Sigmoid colon (tissue), 7 donors: ENCODE data around the gene PIK3C2G. TPM values are rescaled to one million over a fixed set of nuclear protein-coding genes. Genes with fewer than 3 reads are reported as not detected.

ENCODE experiments used
- DNase-seq: peaks from one replicate; pipeline ENCODE4 v3.0.0-alpha.2; 2019
- H3K27ac ChIP-seq, 4 donors: fragments of 200-600 bp; sonication (generic); one replicate each; pipeline ENCODE4 v1.5.1; 2016 to 2019; ENCODE audit warnings: mild to moderate bottlenecking in 1 of 4
- H3K27me3 ChIP-seq, 3 donors: fragments of 200-600 bp; sonication (generic); one replicate each; pipeline ENCODE4 v1.5.1; 2019; ENCODE audit warnings: mild to moderate bottlenecking in 1 of 3
- H3K36me3 ChIP-seq, 4 donors: fragments of 200-600 bp; sonication (generic); one replicate each; pipeline ENCODE4 v1.5.1; 2016 to 2019
- H3K4me1 ChIP-seq, 4 donors: fragments of 200-600 bp; sonication (generic); one replicate each; pipeline ENCODE4 v1.5.1; 2017 to 2019
- H3K4me3 ChIP-seq, 4 donors: fragments of 200-600 bp; sonication (generic); one replicate each; pipeline ENCODE4 v1.5.1; 2017 to 2019; ENCODE audit warnings: mild to moderate bottlenecking in 2 of 4, moderate library complexity in 1 of 4
- H3K9me3 ChIP-seq, 4 donors: fragments of 200-600 bp in 3 of 4; sonication (generic) in 3 of 4; one replicate each; pipeline versions ENCODE4 v1.5.1 to v1.6.1; 2013 to 2019
- EP300 ChIP-seq, 4 donors: sonication (generic); formaldehyde crosslinking; IDR thresholded peaks; one replicate each; pipeline ENCODE4 v1.6.1; 2017; ENCODE audit warnings: antibody characterized with exemption in 4 of 4
- POLR2A ChIP-seq, 2 donors: fragments of 450-650 bp; IDR thresholded peaks; one replicate each; pipeline ENCODE4 v1.6.1; 2016; ENCODE audit warnings: antibody characterized with exemption in 2 of 2, mild to moderate bottlenecking in 2 of 2, moderate library complexity in 2 of 2
- POLR2AphosphoS5 ChIP-seq, 4 donors: sonication (generic); formaldehyde crosslinking; IDR thresholded peaks; one replicate each; pipeline ENCODE4 v1.6.1; 2017; ENCODE audit warnings: antibody characterized with exemption in 4 of 4
- WGBS, 2 donors: extraction: QIAGEN DNeasy Blood & Tissue Kit; methylation state at CpG; one replicate each; pipeline ENCODE4 v1.1.7; 2013; 5-methylcytosine and 5-hydroxymethylcytosine counted together
- intact Hi-C: fragments of 100-400 bp; cut with DNase I; formaldehyde crosslinking; loops from one replicate; pipeline ENCODE4 v1.15.1; 2023
- polyA plus RNA-seq, 3 donors: library from polyadenylated mRNA; stranded (reverse); fragments of 200-250 nt; gene quantifications; one replicate each; pipeline ENCODE4 v1.2.3, GENCODE V29; 2013
- total RNA-seq, 4 donors: library from RNA; depleted of rRNA; stranded (reverse); fragments of >200 nt; gene quantifications; one replicate each; pipeline ENCODE4 v1.1.0, GENCODE V29; 2016
- TF ChIP-seq, protein P1 (sequence below), 4 experiments: fragments of 450-650 bp in 3 of 4; fragments of 200-600 bp in 1 of 4; IDR thresholded peaks; one replicate each; pipeline ENCODE4 v1.5.1; 2016 to 2019; ENCODE audit warnings: antibody characterized with exemption in 4 of 4, mild to moderate bottlenecking in 3 of 4, moderate library complexity in 2 of 4
- donor health status: healthy with polysubstance abuse.
- donor health status: Bipolar disorder and iron deficiency.
- donor health status: healthy.

The PIK3C2G gene
- total and polyA plus RNA-seq, 7 donors, result 0.07 to 1.7 (median 0.63) TPM; not detected in 1

DNA sequence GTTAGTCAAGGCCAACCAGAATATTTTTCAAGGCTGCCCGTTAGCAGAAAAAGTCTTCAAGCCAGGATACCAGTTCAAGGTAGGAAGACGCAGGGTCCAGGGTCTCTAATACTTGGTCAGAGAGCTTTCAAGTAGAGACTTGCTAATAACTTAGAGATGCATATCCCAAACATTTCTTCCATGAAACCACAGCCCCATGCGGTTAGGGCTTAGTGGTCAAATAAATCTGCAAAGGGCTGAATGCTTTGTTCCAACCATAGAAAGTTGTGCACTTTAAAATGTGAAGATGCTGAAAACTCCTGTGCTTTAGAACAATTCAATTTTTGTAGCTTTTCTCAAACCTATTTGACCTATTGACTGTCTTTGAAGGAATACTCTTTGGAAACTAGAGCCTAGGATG, 208.9 kb downstream of the PIK3C2G start:
- H3K27me3 ChIP-seq, result no peaks in the 10 kb centered on the region
- TF ChIP-seq EP300 (IDR thresholded peaks at IDR 0.05) (no peak), POLR2AphosphoS5 (IDR thresholded peaks at IDR 0.05) (no peak), POLR2A (IDR thresholded peaks at IDR 0.05) (no peak)
- TF ChIP-seq, protein P1, sequence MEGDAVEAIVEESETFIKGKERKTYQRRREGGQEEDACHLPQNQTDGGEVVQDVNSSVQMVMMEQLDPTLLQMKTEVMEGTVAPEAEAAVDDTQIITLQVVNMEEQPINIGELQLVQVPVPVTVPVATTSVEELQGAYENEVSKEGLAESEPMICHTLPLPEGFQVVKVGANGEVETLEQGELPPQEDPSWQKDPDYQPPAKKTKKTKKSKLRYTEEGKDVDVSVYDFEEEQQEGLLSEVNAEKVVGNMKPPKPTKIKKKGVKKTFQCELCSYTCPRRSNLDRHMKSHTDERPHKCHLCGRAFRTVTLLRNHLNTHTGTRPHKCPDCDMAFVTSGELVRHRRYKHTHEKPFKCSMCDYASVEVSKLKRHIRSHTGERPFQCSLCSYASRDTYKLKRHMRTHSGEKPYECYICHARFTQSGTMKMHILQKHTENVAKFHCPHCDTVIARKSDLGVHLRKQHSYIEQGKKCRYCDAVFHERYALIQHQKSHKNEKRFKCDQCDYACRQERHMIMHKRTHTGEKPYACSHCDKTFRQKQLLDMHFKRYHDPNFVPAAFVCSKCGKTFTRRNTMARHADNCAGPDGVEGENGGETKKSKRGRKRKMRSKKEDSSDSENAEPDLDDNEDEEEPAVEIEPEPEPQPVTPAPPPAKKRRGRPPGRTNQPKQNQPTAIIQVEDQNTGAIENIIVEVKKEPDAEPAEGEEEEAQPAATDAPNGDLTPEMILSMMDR (IDR thresholded peaks at IDR 0.05), result no peak
- no peak overlapping the region for H3K4me3 ChIP-seq
- H3K4me1 ChIP-seq, result no peaks in the 10 kb centered on the region
- intact Hi-C loops, result no loop called here
- 89 to 95% methylated on average over 3 of the region's 3 CpGs for WGBS, 2 donors
- H3K36me3 ChIP-seq, result no peaks in the 10 kb centered on the region
- H3K9me3 ChIP-seq, result no peaks in the 10 kb centered on the region
- H3K27ac ChIP-seq, result no peak overlapping the region
- DNase-seq, result no peak

DNA sequence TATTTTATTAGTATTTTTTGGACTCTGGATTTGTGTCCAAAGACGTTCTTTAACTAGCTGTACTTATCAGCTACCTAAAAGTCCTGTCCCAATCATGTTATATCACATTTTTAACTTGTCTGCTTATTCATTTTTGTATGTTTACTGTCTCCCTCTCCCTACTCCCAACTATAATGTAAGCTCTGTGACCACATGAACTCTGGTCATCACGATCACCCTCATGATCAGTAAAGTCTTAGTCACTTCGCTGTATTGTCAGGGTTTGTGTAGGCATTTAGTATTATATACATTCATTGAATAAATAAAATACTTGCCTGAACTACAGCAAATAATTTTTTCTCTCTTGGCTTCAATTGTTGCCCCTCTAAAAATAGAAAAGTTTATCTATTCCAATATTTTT, 211.0 kb downstream of the PIK3C2G start:
- Histone ChIP-seq H3K27ac (no peak overlapping the region), H3K4me1 (peaks cover 0 to 4% (median 0%) of the 10 kb centered on the region in 4 donors), H3K36me3 (no peaks in the 10 kb centered on the region), H3K4me3 (no peak overlapping the region), H3K27me3 (no peaks in the 10 kb centered on the region), H3K9me3 (no peaks in the 10 kb centered on the region)
- intact Hi-C loops, result no loop called here
- 72 to 78% methylated on average over 3 of the region's 3 CpGs for WGBS, 2 donors
- TF ChIP-seq EP300 (IDR thresholded peaks at IDR 0.05) (no peak), POLR2AphosphoS5 (IDR thresholded peaks at IDR 0.05) (no peak), POLR2A (IDR thresholded peaks at IDR 0.05) (no peak)
- TF ChIP-seq, protein P1 (IDR thresholded peaks at IDR 0.05), result no peak
- DNase-seq, result no peak

DNA sequence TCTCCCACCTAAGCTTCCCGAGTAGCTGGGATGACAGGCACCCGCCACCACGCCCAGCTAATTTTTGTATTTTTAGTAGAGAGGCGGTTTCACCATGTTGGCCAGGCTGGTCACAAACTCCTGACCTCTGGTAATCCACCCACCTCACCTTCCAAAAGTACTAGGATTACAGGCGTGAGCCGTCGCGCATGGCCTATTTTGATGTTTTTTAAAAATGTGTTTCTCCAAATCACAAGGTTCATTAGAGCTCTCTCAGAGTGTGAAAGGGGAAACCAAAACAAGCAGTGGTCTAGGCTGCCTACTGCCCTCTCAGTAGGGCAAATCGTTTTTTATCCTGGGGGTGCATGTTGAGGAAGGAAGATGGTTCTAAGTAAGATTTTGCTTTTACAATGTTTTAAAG, 211.5 kb downstream of the PIK3C2G start:
- intact Hi-C loops, result no loop called here
- Histone ChIP-seq H3K9me3 (no peaks in the 10 kb centered on the region), H3K4me1 (peaks cover 0 to 4% (median 0%) of the 10 kb centered on the region in 4 donors), H3K27me3 (no peaks in the 10 kb centered on the region), H3K36me3 (no peaks in the 10 kb centered on the region), H3K4me3 (no peak overlapping the region), H3K27ac (no peak overlapping the region)
- 92 to 95% methylated on average over 9 of the region's 9 CpGs for WGBS, 2 donors
- DNase-seq, result no peak
- no peak for TF ChIP-seq EP300 (IDR thresholded peaks at IDR 0.05)
- TF ChIP-seq, protein P1 (IDR thresholded peaks at IDR 0.05), result no peak
- no peak for TF ChIP-seq POLR2A (IDR thresholded peaks at IDR 0.05)
- TF ChIP-seq POLR2AphosphoS5 (IDR thresholded peaks at IDR 0.05), result no peak

DNA sequence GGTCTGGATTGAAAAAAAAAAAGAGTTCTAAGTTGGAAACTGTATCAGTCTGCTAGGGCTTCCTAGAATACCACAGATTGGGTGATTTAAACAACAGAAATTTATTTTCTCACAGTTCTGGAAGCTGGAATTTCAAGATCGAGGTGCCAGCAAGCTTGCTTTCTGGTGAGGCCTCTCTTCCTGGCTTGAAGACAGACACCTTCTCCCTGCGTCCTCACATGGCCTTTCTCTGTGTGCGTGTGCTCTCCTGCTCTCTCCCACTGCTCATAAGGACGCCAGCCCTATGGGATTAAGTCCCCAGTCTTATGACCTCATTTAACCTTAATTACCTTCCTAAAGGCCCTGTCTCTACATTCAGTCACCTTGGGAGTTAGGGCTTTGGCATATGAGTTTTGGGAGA, 215.5 kb downstream of the PIK3C2G start:
- Histone ChIP-seq H3K36me3 (no peaks in the 10 kb centered on the region), H3K4me1 (peaks cover 0 to 4% (median 0%) of the 10 kb centered on the region in 4 donors), H3K27ac (peak overlapping the region in 1 of 4 donors; percentile 50), H3K27me3 (no peaks in the 10 kb centered on the region), H3K9me3 (no peaks in the 10 kb centered on the region), H3K4me3 (no peak overlapping the region)
- WGBS, 2 donors, result 80 to 90% methylated on average over 4 of the region's 4 CpGs
- DNase-seq, result no peak
- TF ChIP-seq EP300 (IDR thresholded peaks at IDR 0.05) (no peak), POLR2A (IDR thresholded peaks at IDR 0.05) (no peak)
- intact Hi-C loops, result no loop called here

DNA sequence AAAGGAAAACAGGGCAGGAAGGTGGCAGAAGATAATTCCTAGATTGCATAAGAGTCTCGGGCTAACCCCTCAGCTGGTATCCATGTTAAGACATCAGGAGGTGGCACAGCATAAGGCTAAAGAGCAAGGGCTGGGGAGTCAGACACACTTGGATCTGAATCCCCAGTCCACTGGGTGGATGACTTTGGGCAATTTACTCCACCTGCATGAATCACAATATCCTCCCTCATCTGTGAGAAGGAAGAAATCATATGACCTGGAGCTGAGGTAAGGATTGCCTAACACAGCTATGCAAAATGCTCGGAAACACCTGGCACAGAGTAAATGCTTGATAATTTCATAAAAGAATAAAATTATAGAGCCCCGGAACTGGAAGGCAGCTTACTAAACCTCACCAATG, 217.9 kb downstream of the PIK3C2G start:
- peaks cover 0 to 4% (median 0%) of the 10 kb centered on the region in 4 donors for H3K4me1 ChIP-seq
- H3K36me3 ChIP-seq, result no peaks in the 10 kb centered on the region
- DNase-seq, result no peak
- no peak overlapping the region for H3K4me3 ChIP-seq
- H3K27me3 ChIP-seq, result no peaks in the 10 kb centered on the region
- 17 to 70% methylated on average over 3 of the region's 3 CpGs for WGBS, 2 donors
- H3K27ac ChIP-seq, result no peak overlapping the region
- H3K9me3 ChIP-seq, result no peaks in the 10 kb centered on the region
- intact Hi-C loops, result no loop called here
- no peak for TF ChIP-seq POLR2A (IDR thresholded peaks at IDR 0.05)
- TF ChIP-seq POLR2AphosphoS5 (IDR thresholded peaks at IDR 0.05), result no peak
- TF ChIP-seq, protein P1 (IDR thresholded peaks at IDR 0.05), result no peak
- no peak for TF ChIP-seq EP300 (IDR thresholded peaks at IDR 0.05)
